Ureter (tissue), 1 donor: ENCODE data around the gene MORN3. TPM values are rescaled to one million over a fixed set of nuclear protein-coding genes. Genes with fewer than 3 reads are reported as not detected.
"Not testable (repeated sequence)": the region's sequence is repeated elsewhere in the genome, so short reads cannot be mapped to it uniquely, and the experiment has no call there.

Experiments used
- DNase-seq: peaks from one replicate; pipeline ENCODE4 v3.0.0-alpha.2; 2020; ENCODE audit warnings: low spot score
- total RNA-seq: library from RNA; stranded (reverse); gene quantifications from one replicate; pipeline ENCODE4 v1.2.4, GENCODE V29; 2023
- donor health status: DM: yes; HTN: yes; CAD: no.

Gene MORN3
- total RNA-seq, 1 donor from 2014 or later, result 1.8 TPM

GRCh38 chr12:121692744-121693143 is 23.3 kb upstream of the MORN3 start:
- DNase-seq, result not testable (repeated sequence)

- no peak for DNase-seq
These were observed 20.0 kb upstream of the MORN3 start for GRCh38 chr12:121689430-121689829.

- no peak for DNase-seq
These were observed 19.5 kb upstream of the MORN3 start for GRCh38 chr12:121688966-121689365.

GRCh38 chr12:121679661-121680197 is 10.3 kb upstream of the MORN3 start:
- not testable (repeated sequence) for DNase-seq

- DNase-seq, result no peak
These were observed 9.4 kb upstream of the MORN3 start for GRCh38 chr12:121678716-121679300.

- DNase-seq, result no peak
These were observed 8.9 kb upstream of the MORN3 start for GRCh38 chr12:121678305-121678704.

- DNase-seq, result no peak
These were observed 6.7 kb upstream of the MORN3 start for GRCh38 chr12:121676190-121676589.

- no peak for DNase-seq
These were observed 3.6 kb upstream of the MORN3 start for GRCh38 chr12:121673013-121673511.

- DNase-seq, result no peak
These were observed 519 bp downstream of the MORN3 start for GRCh38 chr12:121668750-121669520.

- DNase-seq, result not testable (repeated sequence)
These were observed 2.6 kb downstream of the MORN3 start for GRCh38 chr12:121666829-121667228.

- DNase-seq, result no peak
These were observed 5.9 kb downstream of the MORN3 start for GRCh38 chr12:121663610-121663929.

GRCh38 chr12:121661353-121662105 is 7.9 kb downstream of the MORN3 start:
- not testable (repeated sequence) for DNase-seq

- no peak for DNase-seq
These were observed 12.0 kb downstream of the MORN3 start for GRCh38 chr12:121657305-121658008.

GRCh38 chr12:121656122-121656521 is 13.3 kb downstream of the MORN3 start:
- no peak for DNase-seq

GRCh38 chr12:121653999-121654398 is 15.5 kb downstream of the MORN3 start:
- DNase-seq, result no peak

GRCh38 chr12:121652767-121653497 is 16.5 kb downstream of the MORN3 start:
- no peak for DNase-seq

GRCh38 chr12:121651320-121651719 is 18.1 kb downstream of the MORN3 start:
- DNase-seq, result no peak

GRCh38 chr12:121649819-121650353 is 19.6 kb downstream of the MORN3 start:
- no peak for DNase-seq

GRCh38 chr12:121649322-121649721 is 20.1 kb downstream of the MORN3 start:
- no peak for DNase-seq

- DNase-seq, result no peak
These were observed 20.9 kb downstream of the MORN3 start for GRCh38 chr12:121648458-121649028.

GRCh38 chr12:121641343-121641630 is 28.2 kb downstream of the MORN3 start:
- no peak for DNase-seq
